HEK293 (cell line): Measurements from ENCODE around the gene PDE4D.

Source experiments
- SP2 ChIP-seq: fragments of 450-650 bp; formaldehyde crosslinking; IDR thresholded peaks from 2 replicates; pipeline ENCODE4 v1.5.1; 2016; ENCODE audit warnings: missing biosample characterization, missing genetic modification characterization
- SP7 ChIP-seq: fragments of 450-650 bp; formaldehyde crosslinking; IDR thresholded peaks from 2 replicates; pipeline ENCODE4 v1.5.1; 2016; ENCODE audit warnings: missing biosample characterization, missing genetic modification characterization
- YY1 ChIP-seq: fragments of 450-650 bp; formaldehyde crosslinking; IDR thresholded peaks from 2 replicates; pipeline ENCODE4 v1.5.1; 2018; ENCODE audit warnings: missing biosample characterization, missing genetic modification characterization
- ZFP3 ChIP-seq: fragments of 450-650 bp; formaldehyde crosslinking; IDR thresholded peaks from 2 replicates; pipeline ENCODE4 v1.5.1; 2016; ENCODE audit warnings: low read depth, missing biosample characterization, missing genetic modification characterization
- ZNF274 ChIP-seq, 2 experiments: fragments of 200-500 bp in 1 of 2; fragments of 450-650 bp in 1 of 2; sonication (Bioruptor generic) in 1 of 2; formaldehyde crosslinking in 1 of 2; IDR thresholded peaks; 2 replicates each; pipeline versions ENCODE4 v1.5.1 to v1.6.1; 2014 to 2016; ENCODE audit warnings: borderline replicate concordance in 1 of 2, inconsistent platforms in 1 of 2, low read length in 1 of 2, missing biosample characterization in 1 of 2, missing genetic modification characterization in 1 of 2
- ZNF354C ChIP-seq: fragments of 450-650 bp; formaldehyde crosslinking; IDR thresholded peaks from 2 replicates; pipeline ENCODE4 v1.5.1; 2016; ENCODE audit warnings: missing biosample characterization, missing genetic modification characterization, low read depth, borderline replicate concordance
- ZNF548 ChIP-seq: fragments of 450-650 bp; formaldehyde crosslinking; IDR thresholded peaks from 2 replicates; pipeline ENCODE4 v1.5.1; 2016; ENCODE audit warnings: missing biosample characterization, missing genetic modification characterization
- ZNF629 ChIP-seq: fragments of 450-650 bp; formaldehyde crosslinking; IDR thresholded peaks from 2 replicates; pipeline ENCODE4 v1.5.1; 2017; ENCODE audit warnings: missing biosample characterization, missing genetic modification characterization
- ZNF707 ChIP-seq: fragments of 450-650 bp; formaldehyde crosslinking; IDR thresholded peaks from 2 replicates; pipeline ENCODE4 v1.5.1; 2016; ENCODE audit warnings: missing biosample characterization, missing genetic modification characterization
- ZNF830 ChIP-seq: fragments of 450-650 bp; IDR thresholded peaks from 2 replicates; pipeline ENCODE4 v1.5.0; 2018; ENCODE audit warnings: missing biosample characterization, missing genetic modification characterization, low read depth, mild to moderate bottlenecking, moderate library complexity
- TF ChIP-seq, protein P1 (sequence below): fragments of 450-650 bp; formaldehyde crosslinking; IDR thresholded peaks from 2 replicates; pipeline ENCODE4 v1.5.1; 2016; ENCODE audit warnings: missing biosample characterization, missing genetic modification characterization
- TF ChIP-seq, protein P2 (sequence below): fragments of 450-650 bp; formaldehyde crosslinking; IDR thresholded peaks from 2 replicates; pipeline ENCODE4 v1.5.1; 2017; ENCODE audit warnings: missing biosample characterization, missing genetic modification characterization

DNA sequence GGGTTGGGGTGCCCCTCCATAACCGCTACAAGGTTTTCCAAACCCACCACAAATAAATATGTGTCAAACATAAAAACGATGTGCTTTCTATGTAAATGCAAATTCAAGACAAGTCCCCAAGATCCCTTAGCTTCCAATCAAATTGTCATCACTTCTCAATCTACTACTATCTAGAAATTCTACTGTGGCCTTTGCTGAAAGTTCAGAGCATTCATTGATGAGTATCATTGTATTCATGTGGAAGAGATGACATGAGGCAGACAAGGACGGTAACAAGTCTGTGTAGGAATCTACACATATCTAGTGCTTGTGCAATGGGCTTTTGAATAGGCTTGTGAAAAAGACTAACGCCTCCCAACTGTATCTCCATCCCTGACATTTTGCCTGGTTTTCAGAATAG, 524.6 kb downstream of the PDE4D start:
- TF ChIP-seq, protein P1, sequence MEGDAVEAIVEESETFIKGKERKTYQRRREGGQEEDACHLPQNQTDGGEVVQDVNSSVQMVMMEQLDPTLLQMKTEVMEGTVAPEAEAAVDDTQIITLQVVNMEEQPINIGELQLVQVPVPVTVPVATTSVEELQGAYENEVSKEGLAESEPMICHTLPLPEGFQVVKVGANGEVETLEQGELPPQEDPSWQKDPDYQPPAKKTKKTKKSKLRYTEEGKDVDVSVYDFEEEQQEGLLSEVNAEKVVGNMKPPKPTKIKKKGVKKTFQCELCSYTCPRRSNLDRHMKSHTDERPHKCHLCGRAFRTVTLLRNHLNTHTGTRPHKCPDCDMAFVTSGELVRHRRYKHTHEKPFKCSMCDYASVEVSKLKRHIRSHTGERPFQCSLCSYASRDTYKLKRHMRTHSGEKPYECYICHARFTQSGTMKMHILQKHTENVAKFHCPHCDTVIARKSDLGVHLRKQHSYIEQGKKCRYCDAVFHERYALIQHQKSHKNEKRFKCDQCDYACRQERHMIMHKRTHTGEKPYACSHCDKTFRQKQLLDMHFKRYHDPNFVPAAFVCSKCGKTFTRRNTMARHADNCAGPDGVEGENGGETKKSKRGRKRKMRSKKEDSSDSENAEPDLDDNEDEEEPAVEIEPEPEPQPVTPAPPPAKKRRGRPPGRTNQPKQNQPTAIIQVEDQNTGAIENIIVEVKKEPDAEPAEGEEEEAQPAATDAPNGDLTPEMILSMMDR (tag by site-specific recombination): no peak
- TF ChIP-seq ZFP3 (tag by site-specific recombination) (no peak), ZNF707 (tag by site-specific recombination) (no peak), ZNF548 (no peak), ZNF629 (tag by site-specific recombination) (no peak), SP7 (tag by site-specific recombination) (no peak), YY1 (tag by site-specific recombination) (no peak), SP2 (tag by site-specific recombination) (no peak), ZNF830 (tag by site-specific recombination) (no peak), ZNF354C (tag by site-specific recombination) (no peak), ZNF274 (IDR thresholded peaks at IDR 0.05; ENCODE audit: low read length) (no peak), ZNF274 (tag by site-specific recombination; IDR thresholded peaks at IDR 0.05; ENCODE audit: borderline replicate concordance) (no peak)
- TF ChIP-seq, protein P2, sequence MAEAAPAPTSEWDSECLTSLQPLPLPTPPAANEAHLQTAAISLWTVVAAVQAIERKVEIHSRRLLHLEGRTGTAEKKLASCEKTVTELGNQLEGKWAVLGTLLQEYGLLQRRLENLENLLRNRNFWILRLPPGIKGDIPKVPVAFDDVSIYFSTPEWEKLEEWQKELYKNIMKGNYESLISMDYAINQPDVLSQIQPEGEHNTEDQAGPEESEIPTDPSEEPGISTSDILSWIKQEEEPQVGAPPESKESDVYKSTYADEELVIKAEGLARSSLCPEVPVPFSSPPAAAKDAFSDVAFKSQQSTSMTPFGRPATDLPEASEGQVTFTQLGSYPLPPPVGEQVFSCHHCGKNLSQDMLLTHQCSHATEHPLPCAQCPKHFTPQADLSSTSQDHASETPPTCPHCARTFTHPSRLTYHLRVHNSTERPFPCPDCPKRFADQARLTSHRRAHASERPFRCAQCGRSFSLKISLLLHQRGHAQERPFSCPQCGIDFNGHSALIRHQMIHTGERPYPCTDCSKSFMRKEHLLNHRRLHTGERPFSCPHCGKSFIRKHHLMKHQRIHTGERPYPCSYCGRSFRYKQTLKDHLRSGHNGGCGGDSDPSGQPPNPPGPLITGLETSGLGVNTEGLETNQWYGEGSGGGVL (tag by site-specific recombination): no peak
